H1 (cell line): Measurements from ENCODE around the gene MSI1. TPM values are rescaled to one million over a fixed set of nuclear protein-coding genes. Genes with fewer than 3 reads are reported as not detected.

ENCODE experiments used
- CTCF ChIA-PET: fragments of 300-600 bp; sonication (Branson Sonifier 250); formaldehyde crosslinking; loops from one replicate; lab custom pipeline; 2021; ENCODE audit not compliant: partially characterized antibody; lab: Charles Lee
- POLR2A ChIA-PET: fragments of 300-600 bp; sonication (Branson Sonifier 250); formaldehyde crosslinking; loops from one replicate; lab custom pipeline; 2021; ENCODE audit warnings: inconsistent platforms; ENCODE audit not compliant: partially characterized antibody; lab: Charles Lee
- DNase-seq, 2 experiments: peaks; one replicate each; pipeline versions ENCODE4 v3.0.0 to v3.0.0-alpha.2; 2010 to 2022; ENCODE audit warnings: low spot score in 2 of 2, low read depth in 1 of 2, mixed read lengths in 1 of 2
- FAIRE-seq: peaks from 2 replicates; lab custom pipeline; 2011; peaks lifted over from hg19 to GRCh38; lab: Jason Lieb, UNC
- H2AFZ ChIP-seq: 2 replicates; pipeline ENCODE4 v1.8.1; 2012; ENCODE audit warnings: low read length, inconsistent platforms
- H2AK5ac ChIP-seq: 2 replicates; pipeline ENCODE4 v1.6.1; 2013; ENCODE audit warnings: low read depth, low read length
- H2BK120ac ChIP-seq: replicated peaks from 2 replicates; pipeline ENCODE3; 2013; ENCODE audit warnings: low read depth, low read length, inconsistent platforms
- H2BK12ac ChIP-seq: 2 replicates; pipeline ENCODE4 v1.6.1; 2013; ENCODE audit warnings: low read depth, low read length
- H2BK15ac ChIP-seq: 2 replicates; pipeline ENCODE4 v1.6.1; 2013; ENCODE audit warnings: low read length
- H2BK20ac ChIP-seq: 2 replicates; pipeline ENCODE4 v1.6.1; 2013; ENCODE audit warnings: low read length
- H2BK5ac ChIP-seq: 2 replicates; pipeline ENCODE4 v1.6.1; 2013; ENCODE audit warnings: low read depth, low read length
- H3K14ac ChIP-seq: 2 replicates; pipeline ENCODE4 v1.6.1; 2013; ENCODE audit warnings: inconsistent platforms; ENCODE audit not compliant: insufficient read length
- H3K18ac ChIP-seq: 2 replicates; pipeline ENCODE4 v1.6.1; 2013; ENCODE audit warnings: low read length; ENCODE audit errors: extremely low read depth
- H3K23ac ChIP-seq: 2 replicates; pipeline ENCODE4 v1.6.1; 2013; ENCODE audit warnings: inconsistent platforms; ENCODE audit not compliant: insufficient read length
- H3K23me2 ChIP-seq: 2 replicates; pipeline ENCODE4 v1.6.1; 2013; ENCODE audit warnings: low read depth, low read length
- H3K27ac ChIP-seq: 2 replicates; pipeline ENCODE4 v1.6.1; 2011; ENCODE audit warnings: low read depth, low read length, inconsistent platforms
- H3K27me3 ChIP-seq, 4 experiments: replicated peaks in 1 of 4; 1 replicate in 1 of 4; 2 replicates in 3 of 4; pipeline versions ENCODE4 v1.6.1 to v1.8.1; 2011 to 2013; ENCODE audit warnings: low read length in 3 of 4, mild to moderate bottlenecking in 3 of 4, inconsistent platforms in 2 of 4, mixed read lengths in 2 of 4, moderate library complexity in 1 of 4; ENCODE audit not compliant: control insufficient read depth in 3 of 4, insufficient read depth in 3 of 4; ENCODE audit errors: extremely low read depth in 1 of 4
- H3K36me3 ChIP-seq, 4 experiments: 2 replicates each; pipeline versions ENCODE4 v1.6.1 to v1.8.1; 2011 to 2013; ENCODE audit warnings: mild to moderate bottlenecking in 4 of 4, low read length in 3 of 4, moderate library complexity in 2 of 4, control low read depth in 1 of 4, inconsistent platforms in 1 of 4; ENCODE audit not compliant: insufficient read depth in 4 of 4, control insufficient read depth in 2 of 4
- H3K4ac ChIP-seq: replicated peaks from 2 replicates; pipeline ENCODE3; 2013; ENCODE audit warnings: low read length, low read depth, mixed read lengths, inconsistent platforms; ENCODE audit not compliant: insufficient read length
- H3K4me1 ChIP-seq, 4 experiments: replicated peaks in 1 of 4; 1 replicate in 1 of 4; 2 replicates in 3 of 4; pipeline versions ENCODE4 v1.6.1 to v1.8.1; 2011 to 2013; ENCODE audit warnings: low read length in 3 of 4, inconsistent platforms in 2 of 4, mixed read lengths in 1 of 4; ENCODE audit not compliant: insufficient read depth in 4 of 4, control insufficient read depth in 3 of 4
- H3K4me2 ChIP-seq, 2 experiments: 2 replicates each; pipeline versions ENCODE4 v1.6.1 to v1.8.1; 2011 to 2013; ENCODE audit warnings: low read depth in 2 of 2, low read length in 2 of 2, control low read depth in 1 of 2, inconsistent platforms in 1 of 2, mild to moderate bottlenecking in 1 of 2; ENCODE audit not compliant: insufficient read depth in 1 of 2
- H3K4me3 ChIP-seq, 4 experiments: fragments of 200-600, 300-600 bp in 1 of 4; sonication (generic), shearing (Covaris generic), sonication (Bioruptor Twin) in 1 of 4; 2 replicates each; pipeline versions ENCODE4 v1.5.1 to v1.8.1; 2011 to 2016; ENCODE audit warnings: low read length in 4 of 4, low read depth in 3 of 4, control low read depth in 2 of 4, inconsistent platforms in 2 of 4, mild to moderate bottlenecking in 2 of 4, mixed read lengths in 1 of 4, moderate library complexity in 1 of 4; ENCODE audit not compliant: insufficient read depth in 2 of 4; ENCODE audit errors: extremely low read depth in 1 of 4
- H3K56ac ChIP-seq: replicated peaks from 2 replicates; pipeline ENCODE3; 2013; ENCODE audit warnings: low read depth, mild to moderate bottlenecking, mixed read lengths, low read length, inconsistent platforms; ENCODE audit not compliant: insufficient read length
- H3K79me1 ChIP-seq: 2 replicates; pipeline ENCODE4 v1.6.1; 2013; ENCODE audit warnings: low read depth, low read length, control low read depth
- H3K79me2 ChIP-seq, 2 experiments: 2 replicates each; pipeline versions ENCODE4 v1.6.1 to v1.8.1; 2012 to 2013; ENCODE audit warnings: low read length in 2 of 2, mild to moderate bottlenecking in 2 of 2, inconsistent platforms in 1 of 2; ENCODE audit not compliant: insufficient read depth in 2 of 2, control insufficient read depth in 1 of 2
- H3K9ac ChIP-seq, 4 experiments: replicated peaks in 1 of 4; 1 replicate in 1 of 4; 2 replicates in 3 of 4; pipeline versions ENCODE4 v1.6.1 to v1.8.1; 2011 to 2013; ENCODE audit warnings: low read depth in 3 of 4, low read length in 3 of 4, control low read depth in 2 of 4, mild to moderate bottlenecking in 2 of 4, moderate library complexity in 2 of 4, inconsistent platforms in 1 of 4; ENCODE audit errors: extremely low read depth in 1 of 4
- H3K9me3 ChIP-seq, 2 experiments: 2 replicates each; pipeline versions ENCODE4 v1.6.1 to v1.8.1; 2012 to 2013; ENCODE audit warnings: mild to moderate bottlenecking in 2 of 2, moderate library complexity in 2 of 2, control low read depth in 1 of 2, inconsistent platforms in 1 of 2, low read depth in 1 of 2, low read length in 1 of 2, mixed read lengths in 1 of 2; ENCODE audit not compliant: insufficient read depth in 2 of 2
- H4K20me1 ChIP-seq, 2 experiments: replicated peaks in 1 of 2; 2 replicates each; pipeline versions ENCODE3 to v1.8.1; 2011 to 2013; ENCODE audit warnings: inconsistent platforms in 2 of 2, low read length in 2 of 2, mild to moderate bottlenecking in 1 of 2; ENCODE audit not compliant: insufficient read depth in 2 of 2, control insufficient read depth in 1 of 2
- H4K5ac ChIP-seq: 2 replicates; pipeline ENCODE4 v1.6.1; 2013; ENCODE audit warnings: low read length, low read depth, mixed read lengths, inconsistent platforms; ENCODE audit not compliant: insufficient read length
- H4K8ac ChIP-seq: 2 replicates; pipeline ENCODE4 v1.8.0; 2013; ENCODE audit warnings: mild to moderate bottlenecking, moderate library complexity, low read length, inconsistent platforms; ENCODE audit not compliant: insufficient read depth; ENCODE audit errors: extremely low read depth
- H4K91ac ChIP-seq: replicated peaks from 2 replicates; pipeline ENCODE3; 2013; ENCODE audit warnings: low read length, mixed read lengths, inconsistent platforms; ENCODE audit not compliant: insufficient read length
- CBX8 ChIP-seq: fragments of 300-800, 300-1000 bp; sonication (generic); IDR thresholded peaks from 2 replicates; pipeline ENCODE4 v1.7.1; 2016; ENCODE audit warnings: low read depth, low read length, borderline replicate concordance
- CREB1 ChIP-seq: IDR thresholded peaks from 2 replicates; pipeline ENCODE4 v1.6.1; 2012; ENCODE audit warnings: inconsistent platforms
- EGR1 ChIP-seq: IDR thresholded peaks from 2 replicates; pipeline ENCODE4 v1.6.1; 2011; ENCODE audit warnings: low read depth, low read length, borderline replicate concordance
- KDM1A ChIP-seq: fragments of 200-600, 300-600 bp; sonication (generic); IDR thresholded peaks from 2 replicates; pipeline ENCODE4 v1.7.1; 2016; ENCODE audit warnings: mild to moderate bottlenecking, low read length, borderline replicate concordance
- MAFK ChIP-seq: IDR thresholded peaks from 2 replicates; pipeline ENCODE4 v1.6.1; 2012; ENCODE audit warnings: low read depth, mild to moderate bottlenecking, improper control_type of control experiment, low read length
- RAD21 ChIP-seq, 2 experiments: IDR thresholded peaks in 1 of 2; conservative IDR thresholded peaks in 1 of 2; 2 replicates each; pipeline ENCODE4 v1.6.1; 2011; ENCODE audit warnings: low read depth in 2 of 2, low read length in 2 of 2, improper control_type of control experiment in 1 of 2, inconsistent platforms in 1 of 2, mild to moderate bottlenecking in 1 of 2, moderate library complexity in 1 of 2
- SIX5 ChIP-seq: IDR thresholded peaks from 2 replicates; pipeline ENCODE4 v1.6.1; 2011; ENCODE audit warnings: mild to moderate bottlenecking, low read depth, low read length
- TCF12 ChIP-seq: IDR thresholded peaks from 2 replicates; pipeline ENCODE4 v1.6.1; 2011; ENCODE audit warnings: low read depth, mild to moderate bottlenecking, low read length
- WGBS, 2 experiments: shearing (Covaris generic) in 1 of 2; methylation state at CpG; one replicate each; pipeline versions ENCODE4 v1.1.6 to v1.1.7; 2013 to 2015; ENCODE audit warnings: low lambda C conversion rate in 2 of 2, mixed read lengths in 2 of 2, inconsistent platforms in 1 of 2, low coverage in 1 of 2, missing lambda C conversion rate in 1 of 2; ENCODE audit not compliant: insufficient replicate concordance in 2 of 2, insufficient coverage in 1 of 2, insufficient read length in 1 of 2; ENCODE audit errors: extremely low coverage in 1 of 2, missing lambda C conversion rate in 1 of 2; 5-methylcytosine and 5-hydroxymethylcytosine counted together
- polyA plus RNA-seq, 7 experiments: library from polyadenylated mRNA; depleted of rRNA in 3 of 7; stranded (reverse) in 5 of 7; unstranded in 2 of 7; fragments of >200 nt in 5 of 7; fragments of 200-250 nt in 2 of 7; gene quantifications; 1 replicate in 5 of 7; 2 replicates in 1 of 7; 4 replicates in 1 of 7; pipeline versions ENCODE4 v1.2.1 to v1.2.3, GENCODE V29; 2011 to 2013; ENCODE audit warnings: missing spikeins in 2 of 7, mixed read lengths in 2 of 7
- total RNA-seq: library from RNA; stranded (reverse); fragmentation: NEBNext Ultra II Directional; extraction: Animal tissue kit (Norgen Biotek cat#: 25700); gene quantifications from 2 replicates; pipeline ENCODE4 v1.2.1, GENCODE V29; 2021

The MSI1 gene
- total and polyA plus RNA-seq, 2 of the 8 experiments (the other 6 are each of a cell fraction or from before 2014, with no cell fraction given) = 13.5 to 51.9 TPM

- Histone ChIP-seq H3K23me2 (peaks cover 6% of the 10 kb centered on the region; the same call in 1 of the 2 replicates), H2BK12ac (peak overlapping the region; percentile 97), H3K4me1 (peaks cover 4 to 31% (median 14%) of the 10 kb centered on the region in 4 experiments), H4K20me1 (no peaks in the 10 kb centered on the region), H2BK15ac (peak overlapping the region; percentile 75; the same call in 1 of the 2 replicates), H3K27me3 (no peaks in the 10 kb centered on the region), H2BK5ac (peak overlapping the region; percentile 44; the same call in 1 of the 2 replicates), H3K4me3 (no peak overlapping the region), H2BK20ac (peak overlapping the region; percentile 28), H2AK5ac (peak overlapping the region; percentile 98), H3K79me1 (no peaks in the 10 kb centered on the region), H3K9me3 (no peaks in the 10 kb centered on the region), H3K23ac (no peak overlapping the region), H3K4ac (peak overlapping the region; percentile 25), H4K5ac (no peak overlapping the region), H4K8ac (no peak overlapping the region), H2BK120ac (no peak overlapping the region), H4K91ac (peak overlapping the region; percentile 59), H3K79me2 (no peaks in the 10 kb centered on the region), H3K14ac (no peak overlapping the region), H3K27ac (no peak overlapping the region), H2AFZ (no peak overlapping the region), H3K18ac (0 out of 2 replicates have a peak overlapping the region, but pooled peaks have one; percentile 56), H3K56ac (no peak overlapping the region), H3K4me2 (no peak overlapping the region; a peak in 1 of 4 replicates), H3K36me3 (no peaks in the 10 kb centered on the region), H3K9ac (no peak overlapping the region)
- FAIRE-seq (no peak), DNase-seq (no peak)
- POLR2A ChIA-PET = interaction anchor here (0.7 to 1.6 kb wide), 6 partner anchors 17 to 606 kb away, joined by 3 to 5 read pairs (median 4); partner anchors contain the start of gene COX6A1
- TF ChIP-seq SIX5 (no peak), CBX8 (no peak), CREB1 (no peak), EGR1 (no peak), MAFK (no peak), TCF12 (no peak), KDM1A (peak; percentile 98), RAD21 (IDR thresholded peaks at IDR 0.05 in 1 of 2, conservative IDR thresholded peaks at IDR 0.05 in 1 of 2; ENCODE audit: low read depth in 2 of 2, low read length in 2 of 2) (no peak)
- CTCF ChIA-PET = interaction anchor here (0.6 to 1.3 kb wide), 8 partner anchors 11 to 981 kb away, joined by 3 to 4 read pairs (median 3); no protein-coding TSS in a partner anchor
- 93% methylated on average over 1 of the region's 1 CpG; no CpG with 5 or more reads in 1 of the 2 experiments for WGBS, 2 experiments
These were observed 21.7 kb upstream of the MSI1 start for GRCh38 chr12:120390540-120391120.
